ELR (cell line): Measurements from ENCODE around the gene CFAP92.

Source experiments
- DNase-seq: peaks from one replicate; pipeline ENCODE4 v3.0.0-alpha.2; 2015; ENCODE audit warnings: low read depth

Gene CFAP92

GRCh38 chr3:128863560-128863959, 130.3 kb downstream of the CFAP92 start:
- peak; percentile 15 for DNase-seq

GRCh38 chr3:128861491-128861890, 132.4 kb downstream of the CFAP92 start:
- DNase-seq = no peak
